SK-N-MC (cell line): ENCODE results near the gene ISLR.

ENCODE experiments used
- EZH2 ChIP-seq: fragments of 200-600 bp; sonication (generic); IDR thresholded peaks from one replicate; pipeline ENCODE4 v1.6.1; 2017; ENCODE audit warnings: antibody characterized with exemption
- POLR2AphosphoS5 ChIP-seq: IDR thresholded peaks from 2 replicates; pipeline ENCODE4 v1.6.1; 2012; ENCODE audit warnings: mild to moderate bottlenecking, low read depth, low read length, borderline replicate concordance

GRCh38 chr15:74130155-74130848 lies 43.2 kb upstream of the ISLR start, which contains the start of gene ISLR2:
- TF ChIP-seq EZH2 (no peak), POLR2AphosphoS5 (no peak)
